Endothelial cell of umbilical vein (primary cell): ENCODE results near the gene STMP1. TPM values are rescaled to one million over a fixed set of nuclear protein-coding genes. Genes with fewer than 3 reads are reported as not detected.

Experiments used
- BruUV-seq: library from RNA; stranded (reverse); fragments of 400-500 nt; replicated peaks from 2 replicates; lab custom pipeline; 2021; lab: Mats Ljungman, UMichigan
- CTCF ChIA-PET: fragments of 300-600, 350-600 bp; sonication (Branson Sonifier 250); formaldehyde crosslinking; loops from one replicate; lab custom pipeline; 2021; ENCODE audit warnings: antibody characterized with exemption, inconsistent platforms; lab: Charles Lee
- POLR2A ChIA-PET: fragments of 300-600, 350-600 bp; sonication (Branson Sonifier 250); formaldehyde crosslinking; loops from one replicate; lab custom pipeline; 2021; ENCODE audit warnings: antibody characterized with exemption, inconsistent platforms; lab: Charles Lee
- DNase-seq: peaks from one replicate; pipeline ENCODE4 v3.0.0-alpha.2; 2011; ENCODE audit warnings: low read depth, low spot score
- FAIRE-seq: peaks from 2 replicates; lab custom pipeline; 2011; peaks lifted over from hg19 to GRCh38; lab: Jason Lieb, UNC
- H2AFZ ChIP-seq: 2 replicates; pipeline ENCODE4 v1.6.0; 2012; ENCODE audit warnings: low read depth, low read length, control low read depth, inconsistent platforms
- H3K27ac ChIP-seq: 2 replicates; pipeline ENCODE4 v1.5.1; 2011; ENCODE audit warnings: low read depth, mild to moderate bottlenecking, control low read depth, low read length, moderate library complexity; ENCODE audit not compliant: insufficient read depth
- H3K27me3 ChIP-seq, 2 experiments: 2 replicates each; pipeline versions ENCODE4 v1.6.0 to v1.6.1; 2011; ENCODE audit warnings: low read length in 2 of 2, mixed read lengths in 1 of 2; ENCODE audit not compliant: control insufficient read depth in 2 of 2, insufficient read depth in 2 of 2
- H3K36me3 ChIP-seq, 2 experiments: 2 replicates in 1 of 2; 3 replicates in 1 of 2; pipeline ENCODE4 v1.5.1; 2011; ENCODE audit warnings: low read length in 2 of 2, mild to moderate bottlenecking in 1 of 2, moderate library complexity in 1 of 2; ENCODE audit not compliant: control insufficient read depth in 2 of 2, insufficient read depth in 2 of 2; ENCODE audit errors: extremely low read depth in 1 of 2
- H3K4me1 ChIP-seq: 3 replicates; pipeline ENCODE4 v1.5.1; 2011; ENCODE audit warnings: mild to moderate bottlenecking, low read length; ENCODE audit not compliant: control insufficient read depth, insufficient read depth; ENCODE audit errors: extremely low read depth
- H3K4me2 ChIP-seq: 2 replicates; pipeline ENCODE4 v1.6.1; 2011; ENCODE audit warnings: low read length, control low read depth, mixed read lengths; ENCODE audit not compliant: insufficient read depth
- H3K4me3 ChIP-seq, 3 experiments: fragments of 200-600 bp in 1 of 3; sonication (generic), shearing (Covaris generic) in 1 of 3; replicated peaks in 1 of 3; 2 replicates each; pipeline ENCODE4 v1.5.1; 2011 to 2016; ENCODE audit warnings: control low read depth in 3 of 3, low read length in 3 of 3, mild to moderate bottlenecking in 2 of 3, inconsistent platforms in 1 of 3, low read depth in 1 of 3, moderate library complexity in 1 of 3; ENCODE audit not compliant: insufficient read depth in 1 of 3
- H3K79me2 ChIP-seq: 2 replicates; pipeline ENCODE4 v1.6.0; 2012; ENCODE audit warnings: low read length, inconsistent platforms; ENCODE audit not compliant: control insufficient read depth, insufficient read depth
- H3K9ac ChIP-seq: replicated peaks from 2 replicates; pipeline ENCODE3; 2011; ENCODE audit warnings: low read length, control low read depth; ENCODE audit not compliant: insufficient read depth; ENCODE audit errors: extremely low read depth
- H3K9me1 ChIP-seq: replicated peaks from 3 replicates; pipeline ENCODE4 v1.6.0; 2011; ENCODE audit warnings: mild to moderate bottlenecking, low read length; ENCODE audit not compliant: control insufficient read depth, insufficient read depth; ENCODE audit errors: extremely low read depth
- H3K9me3 ChIP-seq: replicated peaks from 2 replicates; pipeline ENCODE4 v1.5.1; 2012; ENCODE audit warnings: low read length, inconsistent platforms; ENCODE audit not compliant: control insufficient read depth, insufficient read depth
- H4K20me1 ChIP-seq: replicated peaks from 2 replicates; pipeline ENCODE3; 2011; ENCODE audit warnings: mild to moderate bottlenecking, low read length; ENCODE audit not compliant: control insufficient read depth, insufficient read depth; ENCODE audit errors: extremely low read depth
- EZH2 ChIP-seq: IDR thresholded peaks from 2 replicates; pipeline ENCODE4 v1.6.1; 2012; ENCODE audit warnings: borderline replicate concordance, low read depth, mild to moderate bottlenecking, moderate library complexity, low read length, inconsistent platforms; ENCODE audit not compliant: severe bottlenecking
- FOS ChIP-seq: IDR thresholded peaks from 2 replicates; pipeline ENCODE4 v1.6.1; 2011; ENCODE audit warnings: mild to moderate bottlenecking, low read length, moderate library complexity, borderline replicate concordance; ENCODE audit not compliant: insufficient read depth
- GATA2 ChIP-seq: IDR thresholded peaks from 2 replicates; pipeline ENCODE4 v1.7.0; 2011; ENCODE audit warnings: low read depth, mild to moderate bottlenecking, moderate library complexity, mixed read lengths, low read length; ENCODE audit not compliant: insufficient read length, insufficient read depth
- JUN ChIP-seq: IDR thresholded peaks from 2 replicates; pipeline ENCODE4 v1.6.1; 2011; ENCODE audit warnings: borderline replicate concordance, low read depth; ENCODE audit not compliant: insufficient read length, insufficient read depth
- MYC ChIP-seq: IDR thresholded peaks from one replicate; pipeline ENCODE4 v1.6.1; 2011; ENCODE audit warnings: mild to moderate bottlenecking, low read depth, low read length
- POLR2A ChIP-seq: IDR thresholded peaks from 2 replicates; pipeline ENCODE4 v1.6.1; 2012; ENCODE audit warnings: low read depth, mild to moderate bottlenecking, control low read depth, low read length
- POLR2AphosphoS5 ChIP-seq: IDR thresholded peaks from 2 replicates; pipeline ENCODE4 v1.6.1; 2012; ENCODE audit warnings: low read depth, mild to moderate bottlenecking, control low read depth, low read length, moderate library complexity; ENCODE audit not compliant: insufficient read depth
- dilution Hi-C: fragments of 300-500 bp; cut with MboI; formaldehyde crosslinking; loops from one replicate; pipeline ENCODE4 v1.15.0; 2019; ENCODE audit warnings: low sequenced_read_pairs; ENCODE audit not compliant: extremely low pct_ligation_motif_present
- intact Hi-C: fragments of 100-400 bp; cut with micrococcal nuclease; formaldehyde crosslinking; loops from one replicate; pipeline ENCODE4 v1.10.0; 2022
- polyA plus RNA-seq, 4 experiments: library from polyadenylated mRNA; depleted of rRNA in 3 of 4; stranded (reverse) in 3 of 4; unstranded in 1 of 4; fragments of >200 nt; gene quantifications; 2 replicates each; pipeline versions ENCODE4 v1.2.1 to v1.2.3, GENCODE V29; 2011 to 2012; ENCODE audit warnings: missing spikeins in 1 of 4
- total RNA-seq: library from RNA; stranded (reverse); gene quantifications from 2 replicates; pipeline ENCODE4 v1.2.3, GENCODE V29; 2021
- TF ChIP-seq, protein P1 (sequence below), 2 donors: IDR thresholded peaks; 1 replicate in 1 of 2; 2 replicates in 1 of 2; pipeline ENCODE4 v1.5.1; 2011; ENCODE audit warnings: low read length in 2 of 2, mild to moderate bottlenecking in 2 of 2, moderate library complexity in 2 of 2, control low read depth in 1 of 2, inconsistent platforms in 1 of 2, low read depth in 1 of 2; ENCODE audit not compliant: insufficient read depth in 1 of 2; ENCODE audit errors: extremely low read depth in 1 of 2
- TF ChIP-seq, protein P2 (sequence below): IDR thresholded peaks from 2 replicates; pipeline ENCODE4 v1.6.1; 2011; ENCODE audit not compliant: insufficient read depth, insufficient read length

The STMP1 gene
- total and polyA plus RNA-seq, 2 donors (not counting 3 experiments of a cell fraction or from before 2014, with no cell fraction given) = 17.1 to 31.3 TPM

DNA sequence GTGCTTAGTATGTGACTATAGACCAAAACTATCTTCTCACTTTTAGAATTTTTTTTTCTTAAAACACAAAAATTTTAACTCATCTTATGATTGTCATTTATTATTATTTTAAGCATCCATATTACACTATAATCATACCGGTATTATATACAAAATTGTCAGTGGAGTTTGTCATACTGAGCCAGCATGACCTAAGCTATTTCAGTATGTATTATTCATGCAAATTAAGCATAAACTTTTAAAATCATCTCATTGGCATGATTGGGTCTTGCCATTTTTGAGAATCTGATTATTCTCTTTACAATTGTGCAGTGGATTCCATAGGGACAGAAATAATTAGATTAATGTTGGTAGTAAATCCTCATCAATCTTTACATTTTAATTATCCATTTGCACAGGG, 46.2 kb upstream of the STMP1 start:
- no peak overlapping the region for H3K9ac ChIP-seq
- BruUV-seq = no TSS peak
- no peaks in the 10 kb centered on the region for H3K79me2 ChIP-seq
- TF ChIP-seq JUN = no peak
- no peak for TF ChIP-seq EZH2
- TF ChIP-seq POLR2A = no peak
- TF ChIP-seq GATA2 = no peak
- TF ChIP-seq, protein P1, sequence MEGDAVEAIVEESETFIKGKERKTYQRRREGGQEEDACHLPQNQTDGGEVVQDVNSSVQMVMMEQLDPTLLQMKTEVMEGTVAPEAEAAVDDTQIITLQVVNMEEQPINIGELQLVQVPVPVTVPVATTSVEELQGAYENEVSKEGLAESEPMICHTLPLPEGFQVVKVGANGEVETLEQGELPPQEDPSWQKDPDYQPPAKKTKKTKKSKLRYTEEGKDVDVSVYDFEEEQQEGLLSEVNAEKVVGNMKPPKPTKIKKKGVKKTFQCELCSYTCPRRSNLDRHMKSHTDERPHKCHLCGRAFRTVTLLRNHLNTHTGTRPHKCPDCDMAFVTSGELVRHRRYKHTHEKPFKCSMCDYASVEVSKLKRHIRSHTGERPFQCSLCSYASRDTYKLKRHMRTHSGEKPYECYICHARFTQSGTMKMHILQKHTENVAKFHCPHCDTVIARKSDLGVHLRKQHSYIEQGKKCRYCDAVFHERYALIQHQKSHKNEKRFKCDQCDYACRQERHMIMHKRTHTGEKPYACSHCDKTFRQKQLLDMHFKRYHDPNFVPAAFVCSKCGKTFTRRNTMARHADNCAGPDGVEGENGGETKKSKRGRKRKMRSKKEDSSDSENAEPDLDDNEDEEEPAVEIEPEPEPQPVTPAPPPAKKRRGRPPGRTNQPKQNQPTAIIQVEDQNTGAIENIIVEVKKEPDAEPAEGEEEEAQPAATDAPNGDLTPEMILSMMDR (IDR thresholded peaks at IDR 0.05; ENCODE audit: extremely low read depth in 1 of 2, insufficient read depth in 1 of 2, low read depth in 1 of 2, low read length in 2 of 2) = no peak
- no peak for TF ChIP-seq MYC
- TF ChIP-seq POLR2AphosphoS5 = no peak
- TF ChIP-seq, protein P2, sequence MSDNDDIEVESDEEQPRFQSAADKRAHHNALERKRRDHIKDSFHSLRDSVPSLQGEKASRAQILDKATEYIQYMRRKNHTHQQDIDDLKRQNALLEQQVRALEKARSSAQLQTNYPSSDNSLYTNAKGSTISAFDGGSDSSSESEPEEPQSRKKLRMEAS = no peak
- no peak for TF ChIP-seq FOS
- no peak overlapping the region for H3K4me3 ChIP-seq
- H3K4me2 ChIP-seq = no peak overlapping the region
- H4K20me1 ChIP-seq = no peaks in the 10 kb centered on the region
- ChIA-PET CTCF (no interaction called here), POLR2A (no interaction called here)
- H3K9me1 ChIP-seq = no peaks in the 10 kb centered on the region
- no peaks in the 10 kb centered on the region for H3K27me3 ChIP-seq
- dilution Hi-C loops (no loop called here), intact Hi-C loops (no loop called here)
- H3K4me1 ChIP-seq = no peaks in the 10 kb centered on the region
- DNase-seq (no peak), FAIRE-seq (no peak)
- H3K9me3 ChIP-seq = no peaks in the 10 kb centered on the region
- no peak overlapping the region for H2AFZ ChIP-seq
- no peak overlapping the region for H3K27ac ChIP-seq
- H3K36me3 ChIP-seq = peaks cover 5 to 19% of the 10 kb centered on the region in 2 experiments
